ENCODE data around the gene SOAT2.

Gene SOAT2

DNA sequence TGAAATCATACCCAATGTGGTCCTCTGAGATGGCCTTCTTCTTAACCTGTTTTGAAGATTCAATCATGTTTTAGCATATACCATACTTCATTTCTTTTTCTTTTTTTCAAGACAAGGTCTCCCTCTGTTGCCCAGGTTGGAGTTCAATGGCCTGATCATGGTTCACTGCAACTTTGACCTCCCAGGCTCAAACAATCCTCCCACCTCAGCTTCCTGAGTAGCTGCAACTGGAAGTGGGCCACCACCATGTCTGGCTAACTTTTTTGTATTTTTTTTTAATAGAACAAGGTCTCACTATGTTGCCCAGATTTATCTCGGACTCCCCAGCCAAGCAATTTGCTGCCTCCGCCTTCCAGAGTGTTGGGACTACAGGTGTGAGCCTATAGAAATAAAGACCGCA, 30.4 kb downstream of the SOAT2 start:
- Histone ChIP-seq H3K27ac (ENCODE audit: low read length, poor library complexity, severe bottlenecking) (no peak overlapping the region), H3K23ac (ENCODE audit: low read length in 2 of 2) (no peak overlapping the region), H3K4me3 (ENCODE audit: insufficient read depth in 1 of 2, low read depth in 1 of 2, low read length in 2 of 2) (no peak overlapping the region), H3K36me3 (ENCODE audit: control insufficient read depth in 1 of 2, insufficient read depth in 2 of 2, low read depth in 1 of 2, low read length in 2 of 2) (no peaks in the 10 kb centered on the region), H2BK5ac (ENCODE audit: low read depth, low read length, poor library complexity, severe bottlenecking) (no peak overlapping the region), H2BK12ac (ENCODE audit: low read length in 2 of 2) (no peak overlapping the region), H3K14ac (ENCODE audit: low read length in 2 of 2) (no peak overlapping the region), H3K4me2 (ENCODE audit: low read length, poor library complexity, severe bottlenecking) (no peak overlapping the region), H4K8ac (ENCODE audit: low read length) (no peak overlapping the region), H3K18ac (ENCODE audit: low read depth in 1 of 2, low read length in 2 of 2) (no peak overlapping the region), H3K4ac (ENCODE audit: low read depth in 1 of 2, low read length in 2 of 2) (no peak overlapping the region), H2BK120ac (ENCODE audit: low read depth, low read length) (no peak overlapping the region), H4K91ac (ENCODE audit: low read length) (no peak overlapping the region), H2AFZ (ENCODE audit: low read depth, low read length) (no peak overlapping the region), H3K4me1 (ENCODE audit: control insufficient read depth, insufficient read depth, low read depth, low read length) (no peaks in the 10 kb centered on the region), H2AK5ac (ENCODE audit: low read length, severe bottlenecking) (no peak overlapping the region), H3K9me3 (ENCODE audit: control insufficient read depth, low read length) (peaks cover 17% of the 10 kb centered on the region), H3K79me1 (replicated peaks; ENCODE audit: low read length, poor library complexity, severe bottlenecking) (no peaks in the 10 kb centered on the region), H3K27me3 (ENCODE audit: control insufficient read depth in 1 of 2, insufficient read depth in 1 of 2, low read length in 2 of 2) (peaks cover 0 to 13% of the 10 kb centered on the region in 2 experiments), H3K9ac (ENCODE audit: low read length) (no peak overlapping the region), H2BK15ac (ENCODE audit: low read depth, poor library complexity, severe bottlenecking) (no peak overlapping the region)
- DNase-seq, result no peak
- WGBS, result 94% methylated on average over 2 of the region's 3 CpGs

DNA sequence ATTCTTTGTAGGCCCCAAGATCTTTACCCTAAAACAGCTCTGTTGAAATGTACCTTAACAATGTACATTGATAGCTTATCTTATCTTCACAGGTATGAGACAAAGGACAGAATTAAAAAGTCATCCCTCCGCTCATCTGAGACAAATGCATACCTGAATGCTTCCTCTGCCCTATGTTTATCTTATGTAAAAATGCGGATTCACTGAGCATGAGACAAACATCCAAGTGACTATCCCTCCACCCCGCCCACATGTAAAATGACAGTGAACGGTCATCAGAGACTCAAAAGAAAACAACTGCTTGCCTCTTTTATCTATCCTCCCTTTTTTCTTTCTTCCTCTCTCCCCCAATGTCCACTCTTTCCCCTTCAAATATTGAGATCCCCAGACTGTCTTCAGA, 40.1 kb downstream of the SOAT2 start:
- Histone ChIP-seq H2BK15ac (ENCODE audit: low read depth, poor library complexity, severe bottlenecking) (no peak overlapping the region), H3K23ac (ENCODE audit: low read length in 2 of 2) (no peak overlapping the region), H3K4me1 (ENCODE audit: control insufficient read depth, insufficient read depth, low read depth, low read length) (no peaks in the 10 kb centered on the region), H3K4me3 (ENCODE audit: insufficient read depth in 1 of 2, low read depth in 1 of 2, low read length in 2 of 2) (no peak overlapping the region), H3K36me3 (ENCODE audit: control insufficient read depth in 1 of 2, insufficient read depth in 2 of 2, low read depth in 1 of 2, low read length in 2 of 2) (no peaks in the 10 kb centered on the region), H3K27me3 (ENCODE audit: control insufficient read depth in 1 of 2, insufficient read depth in 1 of 2, low read length in 2 of 2) (no peaks in the 10 kb centered on the region), H3K9me3 (ENCODE audit: control insufficient read depth, low read length) (peaks cover 5% of the 10 kb centered on the region), H3K9ac (ENCODE audit: low read length) (no peak overlapping the region), H2BK120ac (ENCODE audit: low read depth, low read length) (no peak overlapping the region), H2BK5ac (ENCODE audit: low read depth, low read length, poor library complexity, severe bottlenecking) (no peak overlapping the region), H4K8ac (ENCODE audit: low read length) (no peak overlapping the region), H3K4ac (ENCODE audit: low read depth in 1 of 2, low read length in 2 of 2) (no peak overlapping the region), H3K79me1 (replicated peaks; ENCODE audit: low read length, poor library complexity, severe bottlenecking) (no peaks in the 10 kb centered on the region), H3K27ac (ENCODE audit: low read length, poor library complexity, severe bottlenecking) (no peak overlapping the region), H4K91ac (ENCODE audit: low read length) (no peak overlapping the region), H3K4me2 (ENCODE audit: low read length, poor library complexity, severe bottlenecking) (no peak overlapping the region), H2AFZ (ENCODE audit: low read depth, low read length) (no peak overlapping the region), H3K14ac (ENCODE audit: low read length in 2 of 2) (no peak overlapping the region), H2BK12ac (ENCODE audit: low read length in 2 of 2) (no peak overlapping the region), H2AK5ac (ENCODE audit: low read length, severe bottlenecking) (no peak overlapping the region), H3K18ac (ENCODE audit: low read depth in 1 of 2, low read length in 2 of 2) (no peak overlapping the region)
- 86% methylated on average over 4 of the region's 4 CpGs for WGBS
- no peak for DNase-seq

DNA sequence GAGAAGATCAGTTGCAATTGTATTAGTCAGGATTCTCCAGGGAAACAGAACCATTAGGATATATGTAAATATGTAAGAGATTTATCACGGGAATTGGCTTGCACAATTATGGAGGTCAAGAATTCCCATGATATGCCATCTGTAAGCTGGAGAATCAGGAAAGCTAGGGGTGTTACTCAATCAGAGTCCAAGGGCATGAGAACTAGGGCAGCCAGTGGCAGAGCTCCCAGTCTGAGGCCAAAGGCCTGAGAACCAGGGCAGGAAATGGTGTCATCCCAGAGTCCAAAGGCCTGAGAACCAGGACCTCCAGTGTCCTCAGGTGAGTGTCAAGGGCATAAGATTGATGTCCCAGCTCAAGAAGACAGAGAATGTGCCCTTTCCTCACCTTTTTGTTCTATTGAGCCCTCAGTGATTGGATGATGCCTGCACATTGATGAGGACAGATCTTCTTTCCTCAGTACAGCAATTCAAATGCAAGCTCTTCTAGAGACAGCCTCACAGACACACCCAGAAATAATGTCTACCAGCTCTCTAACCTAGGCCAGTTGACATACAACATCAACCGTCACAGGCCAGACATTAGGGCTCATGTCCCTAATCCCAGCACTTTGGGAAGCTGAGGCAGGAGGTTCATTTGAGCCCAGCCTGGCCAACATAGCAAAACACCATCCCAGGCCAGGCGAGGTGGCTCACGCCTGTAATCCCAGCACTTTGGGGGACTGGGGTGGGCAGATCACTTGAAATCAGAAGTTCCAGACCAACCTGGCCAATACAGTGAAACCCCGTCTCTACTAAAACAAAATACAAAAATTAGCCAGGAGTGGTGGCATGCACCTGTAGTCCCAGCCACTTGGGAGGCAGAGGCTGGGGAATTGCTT, 42.3 kb downstream of the SOAT2 start:
- H3K14ac ChIP-seq (ENCODE audit: low read length in 2 of 2), result peak overlapping the region in 1 of 2 experiments; percentile 65
- no peaks in the 10 kb centered on the region for H3K4me1 ChIP-seq (ENCODE audit: control insufficient read depth, insufficient read depth, low read depth, low read length)
- H2BK15ac ChIP-seq (ENCODE audit: low read depth, poor library complexity, severe bottlenecking), result no peak overlapping the region
- no peaks in the 10 kb centered on the region for H3K9me3 ChIP-seq (ENCODE audit: control insufficient read depth, low read length)
- H3K79me1 ChIP-seq (replicated peaks; ENCODE audit: low read length, poor library complexity, severe bottlenecking), result no peaks in the 10 kb centered on the region
- 75% methylated on average over 4 of the region's 5 CpGs for WGBS
- no peak overlapping the region for H3K4ac ChIP-seq (ENCODE audit: low read depth in 1 of 2, low read length in 2 of 2)
- H2BK120ac ChIP-seq (ENCODE audit: low read depth, low read length), result no peak overlapping the region
- no peaks in the 10 kb centered on the region for H3K27me3 ChIP-seq (ENCODE audit: control insufficient read depth in 1 of 2, insufficient read depth in 1 of 2, low read length in 2 of 2)
- no peak overlapping the region for H4K8ac ChIP-seq (ENCODE audit: low read length)
- H2AFZ ChIP-seq (ENCODE audit: low read depth, low read length), result no peak overlapping the region
- no peak overlapping the region for H2BK12ac ChIP-seq (ENCODE audit: low read length in 2 of 2)
- no peak overlapping the region for H2AK5ac ChIP-seq (ENCODE audit: low read length, severe bottlenecking)
- no peaks in the 10 kb centered on the region for H3K36me3 ChIP-seq (ENCODE audit: control insufficient read depth in 1 of 2, insufficient read depth in 2 of 2, low read depth in 1 of 2, low read length in 2 of 2)
- no peak overlapping the region for H3K27ac ChIP-seq (ENCODE audit: low read length, poor library complexity, severe bottlenecking)
- peak; percentile 48 for DNase-seq
- no peak overlapping the region for H3K9ac ChIP-seq (ENCODE audit: low read length)
- no peak overlapping the region for H3K4me3 ChIP-seq (ENCODE audit: insufficient read depth in 1 of 2, low read depth in 1 of 2, low read length in 2 of 2)
- no peak overlapping the region for H4K91ac ChIP-seq (ENCODE audit: low read length)
- no peak overlapping the region for H3K4me2 ChIP-seq (ENCODE audit: low read length, poor library complexity, severe bottlenecking)
- no peak overlapping the region for H2BK5ac ChIP-seq (ENCODE audit: low read depth, low read length, poor library complexity, severe bottlenecking)
- H3K23ac ChIP-seq (ENCODE audit: low read length in 2 of 2), result no peak overlapping the region
- H3K18ac ChIP-seq (ENCODE audit: low read depth in 1 of 2, low read length in 2 of 2), result no peak overlapping the region

DNA sequence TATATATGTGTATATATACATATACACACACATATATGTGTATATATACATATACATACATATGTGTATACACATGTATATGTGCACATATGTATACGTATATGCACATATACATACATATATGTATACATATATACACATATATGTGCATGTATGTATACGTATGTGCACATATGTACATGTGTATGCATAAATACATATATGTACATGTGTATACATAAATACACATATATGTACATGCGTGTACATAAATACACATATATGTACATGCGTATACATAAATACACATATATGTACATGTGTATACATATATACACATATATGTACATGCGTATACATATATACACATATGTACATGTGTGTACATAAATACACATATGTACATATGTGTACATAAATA, 43.9 kb downstream of the SOAT2 start:
- no peaks in the 10 kb centered on the region for H3K36me3 ChIP-seq (ENCODE audit: control insufficient read depth in 1 of 2, insufficient read depth in 2 of 2, low read depth in 1 of 2, low read length in 2 of 2)
- no peak overlapping the region for H2BK15ac ChIP-seq (ENCODE audit: low read depth, poor library complexity, severe bottlenecking)
- H3K4me2 ChIP-seq (ENCODE audit: low read length, poor library complexity, severe bottlenecking), result no peak overlapping the region
- H2BK5ac ChIP-seq (ENCODE audit: low read depth, low read length, poor library complexity, severe bottlenecking), result no peak overlapping the region
- H2AFZ ChIP-seq (ENCODE audit: low read depth, low read length), result no peak overlapping the region
- no peak overlapping the region for H3K4ac ChIP-seq (ENCODE audit: low read depth in 1 of 2, low read length in 2 of 2)
- no peak overlapping the region for H3K27ac ChIP-seq (ENCODE audit: low read length, poor library complexity, severe bottlenecking)
- 96% methylated on average over 2 of the region's 5 CpGs for WGBS
- no peak overlapping the region for H3K9ac ChIP-seq (ENCODE audit: low read length)
- no peaks in the 10 kb centered on the region for H3K79me1 ChIP-seq (replicated peaks; ENCODE audit: low read length, poor library complexity, severe bottlenecking)
- no peak overlapping the region for H2BK12ac ChIP-seq (ENCODE audit: low read length in 2 of 2)
- H3K27me3 ChIP-seq (ENCODE audit: control insufficient read depth in 1 of 2, insufficient read depth in 1 of 2, low read length in 2 of 2), result no peaks in the 10 kb centered on the region
- no peak overlapping the region for H3K4me3 ChIP-seq (ENCODE audit: insufficient read depth in 1 of 2, low read depth in 1 of 2, low read length in 2 of 2)
- H2AK5ac ChIP-seq (ENCODE audit: low read length, severe bottlenecking), result no peak overlapping the region
- no peak overlapping the region for H3K23ac ChIP-seq (ENCODE audit: low read length in 2 of 2)
- no peak overlapping the region for H3K14ac ChIP-seq (ENCODE audit: low read length in 2 of 2)
- no peak overlapping the region for H4K8ac ChIP-seq (ENCODE audit: low read length)
- no peak overlapping the region for H2BK120ac ChIP-seq (ENCODE audit: low read depth, low read length)
- no peak overlapping the region for H3K18ac ChIP-seq (ENCODE audit: low read depth in 1 of 2, low read length in 2 of 2)
- H4K91ac ChIP-seq (ENCODE audit: low read length), result no peak overlapping the region
- no peaks in the 10 kb centered on the region for H3K4me1 ChIP-seq (ENCODE audit: control insufficient read depth, insufficient read depth, low read depth, low read length)
- no peaks in the 10 kb centered on the region for H3K9me3 ChIP-seq (ENCODE audit: control insufficient read depth, low read length)
- DNase-seq, result no peak
